HEK293 (cell line): ENCODE results near the gene CREBRF.

Experiments used
- CTCF ChIP-seq: fragments of 450-650 bp; formaldehyde crosslinking; IDR thresholded peaks from 2 replicates; pipeline ENCODE4 v1.5.1; 2016; ENCODE audit warnings: missing biosample characterization, missing genetic modification characterization
- PRDM10 ChIP-seq: fragments of 450-650 bp; formaldehyde crosslinking; IDR thresholded peaks from 2 replicates; pipeline ENCODE4 v1.5.1; 2016; ENCODE audit warnings: missing biosample characterization, missing genetic modification characterization
- YY1 ChIP-seq: fragments of 450-650 bp; formaldehyde crosslinking; IDR thresholded peaks from 2 replicates; pipeline ENCODE4 v1.5.1; 2018; ENCODE audit warnings: missing biosample characterization, missing genetic modification characterization
- ZBTB6 ChIP-seq: fragments of 450-650 bp; formaldehyde crosslinking; IDR thresholded peaks from 2 replicates; pipeline ENCODE4 v1.5.1; 2017; ENCODE audit warnings: missing biosample characterization, missing genetic modification characterization
- ZNF302 ChIP-seq: fragments of 450-650 bp; formaldehyde crosslinking; IDR thresholded peaks from 2 replicates; pipeline ENCODE4 v1.5.1; 2016; ENCODE audit warnings: missing biosample characterization, missing genetic modification characterization, low read depth
- ZNF423 ChIP-seq: fragments of 450-650 bp; formaldehyde crosslinking; IDR thresholded peaks from 2 replicates; pipeline ENCODE4 v1.5.1; 2016; ENCODE audit warnings: missing biosample characterization, missing genetic modification characterization

- TF ChIP-seq PRDM10 (tag by site-specific recombination) (no peak), CTCF (tag by site-specific recombination) (no peak), ZBTB6 (tag by site-specific recombination) (no peak), YY1 (tag by site-specific recombination) (no peak), ZNF423 (no peak), ZNF302 (tag by site-specific recombination) (no peak)
Measured at GRCh38 chr5:173062141-173062540, 6.0 kb downstream of the CREBRF start.
